Ishikawa (cell line): ENCODE results near the gene ANK2.

Source experiments
- CEBPB ChIP-seq: IDR thresholded peaks from 2 replicates; pipeline ENCODE4 v1.6.1; 2012
- CREB1 ChIP-seq: IDR thresholded peaks from 2 replicates; pipeline ENCODE4 v1.6.1; 2012; ENCODE audit warnings: low read depth
- EGR1 ChIP-seq: IDR thresholded peaks from 2 replicates; pipeline ENCODE4 v1.6.1; 2012
- EP300 ChIP-seq: IDR thresholded peaks from 2 replicates; pipeline ENCODE4 v1.6.1; 2012; ENCODE audit warnings: borderline replicate concordance
- FOXM1 ChIP-seq: IDR thresholded peaks from 2 replicates; pipeline ENCODE4 v1.6.1; 2012; ENCODE audit warnings: low read depth, borderline replicate concordance
- NFIC ChIP-seq: IDR thresholded peaks from 2 replicates; pipeline ENCODE4 v1.6.1; 2012
- RAD21 ChIP-seq: IDR thresholded peaks from 2 replicates; pipeline ENCODE4 v1.6.1; 2012; ENCODE audit warnings: low read depth
- REST ChIP-seq: IDR thresholded peaks from 2 replicates; pipeline ENCODE4 v1.6.1; 2012; ENCODE audit warnings: low read depth, mild to moderate bottlenecking
- TAF1 ChIP-seq: IDR thresholded peaks from 2 replicates; pipeline ENCODE4 v1.6.1; 2012; ENCODE audit warnings: low read depth, mild to moderate bottlenecking
- TCF12 ChIP-seq: IDR thresholded peaks from 2 replicates; pipeline ENCODE4 v1.6.1; 2012; ENCODE audit warnings: low read depth
- TEAD4 ChIP-seq: IDR thresholded peaks from 2 replicates; pipeline ENCODE4 v1.6.1; 2012
- USF1 ChIP-seq: IDR thresholded peaks from 2 replicates; pipeline ENCODE4 v1.6.1; 2012
- YY1 ChIP-seq: IDR thresholded peaks from 2 replicates; pipeline ENCODE4 v1.6.1; 2012; ENCODE audit warnings: low read depth
- ZBTB7A ChIP-seq: IDR thresholded peaks from 2 replicates; pipeline ENCODE4 v1.6.1; 2012; ENCODE audit warnings: low read depth
- TF ChIP-seq, protein P1 (sequence below): IDR thresholded peaks from 2 replicates; pipeline ENCODE4 v1.6.1; 2012

ANK2 gene

DNA sequence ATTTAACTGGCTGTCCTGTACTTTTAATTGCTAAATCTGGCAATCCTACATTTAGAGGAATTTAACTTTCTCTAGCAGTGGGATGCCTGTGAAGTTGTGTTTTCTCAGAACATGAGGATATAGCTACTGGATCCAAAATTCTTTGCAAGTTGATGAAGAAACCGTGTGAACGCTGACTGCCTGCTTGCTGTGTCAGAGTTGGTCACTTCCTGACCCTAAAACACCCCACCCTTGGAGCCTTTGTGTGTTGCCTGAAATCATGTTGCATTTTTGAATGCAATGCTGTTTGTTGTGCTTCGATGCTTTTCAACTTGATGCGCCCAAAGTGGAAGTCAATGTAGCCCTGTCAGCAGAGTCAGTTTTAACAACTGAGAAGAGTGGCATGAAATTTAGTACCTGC is 211.2 kb downstream of the ANK2 start:
- TF ChIP-seq, protein P1, sequence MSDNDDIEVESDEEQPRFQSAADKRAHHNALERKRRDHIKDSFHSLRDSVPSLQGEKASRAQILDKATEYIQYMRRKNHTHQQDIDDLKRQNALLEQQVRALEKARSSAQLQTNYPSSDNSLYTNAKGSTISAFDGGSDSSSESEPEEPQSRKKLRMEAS, result no peak

DNA sequence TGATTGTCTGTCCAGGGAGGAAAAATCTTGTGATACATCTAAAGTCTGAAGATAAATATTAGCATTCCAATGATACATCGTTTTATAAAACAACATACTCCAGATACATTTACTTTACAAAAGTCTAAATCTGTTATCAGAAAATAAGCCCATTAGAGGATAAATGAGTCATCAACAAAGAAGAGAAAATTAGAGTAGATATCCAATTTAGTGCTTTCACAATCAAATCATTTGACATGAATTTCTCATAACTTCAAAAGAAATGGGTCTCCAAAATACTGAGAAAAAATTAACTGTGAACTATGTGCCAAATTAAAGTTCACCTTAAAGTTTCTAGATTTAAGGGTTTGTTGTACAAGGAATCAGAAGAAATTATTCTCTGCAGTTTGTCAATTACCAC is 213.8 kb downstream of the ANK2 start:
- no peak for TF ChIP-seq CEBPB
- TF ChIP-seq YY1, result no peak
- TF ChIP-seq USF1, result no peak
- TF ChIP-seq ZBTB7A, result no peak
- no peak for TF ChIP-seq NFIC
- no peak for TF ChIP-seq REST
- TF ChIP-seq, protein P1, result no peak

GRCh38 chr4:113270520-113271319 is 221.3 kb downstream of the ANK2 start:
- TF ChIP-seq EGR1 (no peak), NFIC (no peak), ZBTB7A (no peak), TAF1 (no peak), TCF12 (no peak), EP300 (no peak), TEAD4 (no peak), REST (no peak), FOXM1 (no peak), CEBPB (no peak), USF1 (no peak), CREB1 (no peak), RAD21 (no peak), YY1 (no peak)
- TF ChIP-seq, protein P1, result no peak

GRCh38 chr4:113272523-113272922 is 223.1 kb downstream of the ANK2 start:
- no peak for TF ChIP-seq REST
- TF ChIP-seq CREB1, result no peak
- TF ChIP-seq TCF12, result no peak
- TF ChIP-seq, protein P1, result no peak
- TF ChIP-seq EP300, result no peak
- no peak for TF ChIP-seq USF1
- no peak for TF ChIP-seq EGR1
- no peak for TF ChIP-seq ZBTB7A
- no peak for TF ChIP-seq NFIC
- TF ChIP-seq RAD21, result no peak
- TF ChIP-seq TAF1, result no peak
- no peak for TF ChIP-seq YY1
- TF ChIP-seq TEAD4, result no peak
- no peak for TF ChIP-seq FOXM1
- TF ChIP-seq CEBPB, result no peak
